ENCODE measurements around the gene GPATCH8.

DNA sequence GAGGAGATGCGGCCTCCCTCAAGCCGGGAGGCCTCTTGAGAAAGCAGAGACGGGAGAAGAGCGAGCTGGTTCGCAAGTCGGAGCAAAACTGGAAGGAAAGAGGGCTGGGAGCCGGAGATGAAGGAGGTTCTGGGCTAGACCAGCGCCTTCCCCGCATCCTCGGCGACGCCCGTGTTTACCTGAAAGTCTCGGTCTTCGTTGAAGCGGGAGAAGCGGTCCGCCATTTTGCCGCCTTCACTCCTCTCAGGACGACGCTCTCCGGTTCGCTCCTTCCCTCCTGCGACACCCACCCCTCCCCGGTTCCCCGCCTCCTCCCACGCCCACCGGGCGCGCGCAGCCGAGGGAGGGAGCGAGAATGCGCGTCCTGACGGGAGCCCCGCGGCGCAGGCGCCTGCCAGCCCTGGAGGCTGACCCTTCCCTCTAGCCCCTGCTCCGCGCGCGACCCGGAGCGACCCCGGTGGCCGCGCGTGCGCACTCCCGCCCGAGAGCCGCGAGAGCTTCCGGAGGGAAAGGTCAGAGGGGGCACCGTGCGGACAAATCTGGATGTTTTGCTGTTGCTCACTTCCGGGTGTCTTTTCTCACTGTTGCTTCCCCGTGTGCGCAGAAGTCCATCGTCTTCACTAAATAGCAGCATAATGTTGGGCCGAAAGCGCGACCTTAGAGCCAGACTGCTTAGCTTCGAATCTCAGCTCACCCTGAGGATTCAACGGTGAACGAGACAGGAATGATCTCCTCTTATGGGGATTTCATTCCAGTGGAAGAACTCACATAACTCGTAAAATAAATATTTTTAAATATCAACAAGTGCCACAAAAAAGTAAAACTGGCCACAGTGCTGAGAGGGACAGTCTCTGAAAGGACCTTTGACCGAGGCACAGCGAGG lies at the start of gene GPATCH8:
- TF ChIP-seq, protein P1, sequence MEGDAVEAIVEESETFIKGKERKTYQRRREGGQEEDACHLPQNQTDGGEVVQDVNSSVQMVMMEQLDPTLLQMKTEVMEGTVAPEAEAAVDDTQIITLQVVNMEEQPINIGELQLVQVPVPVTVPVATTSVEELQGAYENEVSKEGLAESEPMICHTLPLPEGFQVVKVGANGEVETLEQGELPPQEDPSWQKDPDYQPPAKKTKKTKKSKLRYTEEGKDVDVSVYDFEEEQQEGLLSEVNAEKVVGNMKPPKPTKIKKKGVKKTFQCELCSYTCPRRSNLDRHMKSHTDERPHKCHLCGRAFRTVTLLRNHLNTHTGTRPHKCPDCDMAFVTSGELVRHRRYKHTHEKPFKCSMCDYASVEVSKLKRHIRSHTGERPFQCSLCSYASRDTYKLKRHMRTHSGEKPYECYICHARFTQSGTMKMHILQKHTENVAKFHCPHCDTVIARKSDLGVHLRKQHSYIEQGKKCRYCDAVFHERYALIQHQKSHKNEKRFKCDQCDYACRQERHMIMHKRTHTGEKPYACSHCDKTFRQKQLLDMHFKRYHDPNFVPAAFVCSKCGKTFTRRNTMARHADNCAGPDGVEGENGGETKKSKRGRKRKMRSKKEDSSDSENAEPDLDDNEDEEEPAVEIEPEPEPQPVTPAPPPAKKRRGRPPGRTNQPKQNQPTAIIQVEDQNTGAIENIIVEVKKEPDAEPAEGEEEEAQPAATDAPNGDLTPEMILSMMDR (optimal IDR thresholded peaks at IDR 0.05 in 1 of 3, IDR thresholded peaks at IDR 0.05 in 1 of 3, conservative IDR thresholded peaks at IDR 0.05 in 1 of 3; ENCODE audit: extremely low read depth in 1 of 3, insufficient read depth in 2 of 3, low read length in 3 of 3): no peak
- no peak for TF ChIP-seq EZH2 (IDR thresholded peaks at IDR 0.05; ENCODE audit: low read length)

All from keratinocyte (primary cell).